ENCODE measurements around the gene SYT14.

DNA sequence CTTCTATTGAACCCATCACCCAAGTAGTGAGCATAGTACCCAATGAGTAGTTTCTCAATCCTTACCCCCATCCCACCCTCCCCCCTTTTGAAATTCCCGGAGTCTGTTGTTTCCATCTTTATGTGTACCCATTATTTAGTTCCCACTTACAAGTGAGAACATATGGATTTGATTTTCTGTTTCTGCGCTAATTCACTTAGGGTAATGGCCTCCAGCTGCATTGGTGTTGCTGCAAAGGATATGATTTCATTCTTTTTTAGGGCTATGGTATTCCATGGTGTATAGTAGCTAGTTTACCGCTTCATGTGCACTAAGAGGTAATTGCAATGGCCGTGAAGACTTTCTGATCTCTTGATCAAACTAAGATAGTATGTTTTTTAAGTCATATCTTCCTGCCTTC, 187.1 kb downstream of the SYT14 start:
- no peak for TF ChIP-seq ELF4 (IDR thresholded peaks at IDR 0.05)
- TF ChIP-seq CTBP1 (IDR thresholded peaks at IDR 0.05; ENCODE audit: borderline replicate concordance), result no peak
- no peak for TF ChIP-seq FOXM1 (IDR thresholded peaks at IDR 0.05; ENCODE audit: borderline replicate concordance)
- no peak for TF ChIP-seq ZNF384 (IDR thresholded peaks at IDR 0.05)
- no peak for TF ChIP-seq ARNT (IDR thresholded peaks at IDR 0.05)

Data from HEK293T (cell line).